ENCODE measurements around the gene PRKCZ.
A peak's percentile ranks its signal among the peaks of the same experiment; 100 is the strongest.

PRKCZ gene

DNA sequence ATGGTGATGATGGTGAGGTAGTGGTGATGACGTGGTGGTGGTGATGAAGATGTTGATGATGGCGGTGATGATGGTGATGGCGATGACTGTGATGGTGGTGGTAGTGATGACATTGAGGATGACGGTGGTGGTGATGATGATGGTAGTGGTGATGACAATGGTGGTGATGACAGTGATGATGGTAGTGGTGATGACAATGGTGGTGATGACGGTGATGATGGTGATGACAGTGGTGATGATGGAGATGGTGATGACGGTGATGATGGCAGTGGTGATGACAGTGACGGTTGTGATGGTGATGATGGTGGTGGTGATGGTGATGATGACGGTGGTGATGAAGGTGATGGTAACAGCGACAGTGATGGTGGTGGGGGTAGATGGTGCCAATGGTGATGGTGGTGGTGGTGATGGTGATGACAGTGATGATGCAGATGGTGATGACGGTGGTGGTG, 105.0 kb downstream of the PRKCZ start:
- FAIRE-seq (peak; percentile 95), DNase-seq (ENCODE audit: low spot score) (no peak)

DNA sequence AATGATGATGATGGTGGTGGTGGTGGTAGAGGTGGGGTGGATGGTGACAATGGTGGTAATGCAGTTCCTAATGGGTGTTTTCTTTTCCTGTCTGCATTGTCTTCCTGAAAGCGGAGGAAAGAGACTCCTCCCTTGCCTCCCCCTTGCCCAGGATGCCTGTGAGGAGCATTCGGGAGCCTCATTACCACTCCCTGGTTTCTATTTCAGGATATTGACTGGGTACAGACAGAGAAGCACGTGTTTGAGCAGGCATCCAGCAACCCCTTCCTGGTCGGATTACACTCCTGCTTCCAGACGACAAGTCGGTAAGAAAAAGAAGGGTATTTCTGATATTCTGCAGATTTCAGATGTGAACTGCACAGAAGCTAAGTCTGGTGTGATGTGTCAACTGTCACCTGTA, 105.6 kb downstream of the PRKCZ start:
- FAIRE-seq: no peak
- no peak for DNase-seq (ENCODE audit: low spot score)

DNA sequence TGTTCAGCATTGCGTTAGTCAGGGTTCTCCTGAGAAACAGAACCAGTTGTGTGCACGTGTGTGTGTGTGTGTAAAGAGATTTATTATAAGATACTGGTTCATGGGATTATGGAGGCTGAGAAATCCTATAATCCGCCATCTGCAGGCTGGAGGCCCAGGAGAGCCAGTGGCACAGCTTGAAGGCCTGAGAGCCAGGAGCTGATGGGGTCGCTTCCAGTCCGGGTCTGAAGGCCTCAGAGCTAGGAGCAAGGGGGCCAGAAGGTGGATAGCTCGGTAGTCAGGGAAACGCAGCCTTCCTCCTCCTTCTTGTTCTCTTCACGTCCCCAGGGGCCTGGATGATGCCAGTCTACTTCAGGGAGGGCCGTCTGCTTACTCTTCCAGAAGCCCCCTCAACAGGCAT, 106.7 kb downstream of the PRKCZ start:
- no peak for DNase-seq (ENCODE audit: low spot score)

DNA sequence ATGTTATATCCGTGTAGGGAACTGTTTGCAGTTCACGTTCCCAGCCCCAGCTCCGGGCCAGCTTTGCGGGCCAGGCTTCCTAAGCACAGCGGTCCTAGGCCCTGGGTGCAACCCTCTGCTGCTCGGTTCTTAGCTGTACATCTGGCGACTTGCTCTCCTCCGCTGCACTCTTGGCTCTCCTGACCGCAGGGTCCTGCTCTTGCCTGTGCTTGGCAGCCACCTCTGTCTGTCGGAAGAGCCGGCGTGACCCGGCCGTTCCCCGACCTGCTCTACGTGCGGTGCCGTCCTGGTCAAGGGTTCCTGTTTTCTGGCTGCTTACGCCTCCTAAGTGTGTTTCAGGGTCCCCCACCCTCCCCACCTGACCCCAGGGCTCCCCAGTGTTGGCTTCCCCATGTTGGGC, 107.6 kb downstream of the PRKCZ start:
- FAIRE-seq: no peak
- DNase-seq (ENCODE audit: low spot score): no peak

More for the DNA sequence above, 106.7 kb downstream of the PRKCZ start:
- FAIRE-seq: no peak

DNA sequence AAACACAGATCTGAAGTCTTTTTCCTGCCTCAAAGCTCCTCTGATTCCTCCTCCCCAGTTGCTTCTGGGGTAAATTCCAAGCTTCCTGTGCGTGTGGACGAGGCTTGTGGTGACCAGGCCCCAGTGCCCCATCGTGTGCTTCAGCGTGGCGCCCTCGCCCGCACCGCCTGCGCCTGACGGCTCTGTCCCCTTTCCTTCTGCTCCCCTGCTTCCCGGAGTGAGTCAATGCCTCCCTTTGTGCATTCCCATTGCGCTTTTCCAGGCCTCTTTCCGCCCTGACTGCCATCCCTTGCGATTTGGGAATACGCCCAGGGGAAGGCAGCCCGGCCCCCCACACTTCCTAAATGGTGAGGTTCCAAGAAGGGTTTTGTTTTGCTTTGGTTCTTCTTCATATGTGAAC, 108.1 kb downstream of the PRKCZ start:
- no peak for FAIRE-seq
- no peak for DNase-seq (ENCODE audit: low spot score)

DNA sequence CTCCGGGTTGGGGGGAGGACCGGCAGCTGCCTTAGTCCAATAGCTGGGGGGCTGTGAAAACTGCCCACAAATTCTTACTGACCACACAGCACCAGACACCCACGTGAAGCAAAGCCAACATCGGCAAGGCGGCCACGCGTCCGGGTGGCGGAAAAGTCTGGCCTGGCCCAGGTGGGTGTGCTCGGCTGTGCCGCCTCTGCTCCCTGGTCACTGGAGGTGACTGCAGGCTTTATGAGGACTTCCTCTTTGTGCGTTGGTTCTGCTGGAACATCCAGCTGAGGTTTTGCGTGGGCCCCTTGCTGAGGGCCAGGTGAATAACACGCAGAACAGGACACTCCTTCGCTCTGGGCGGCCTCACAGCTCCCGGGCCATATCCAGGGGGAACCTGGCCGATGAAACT, 108.9 kb downstream of the PRKCZ start:
- DNase-seq (ENCODE audit: low spot score) (no peak), FAIRE-seq (no peak)

DNA sequence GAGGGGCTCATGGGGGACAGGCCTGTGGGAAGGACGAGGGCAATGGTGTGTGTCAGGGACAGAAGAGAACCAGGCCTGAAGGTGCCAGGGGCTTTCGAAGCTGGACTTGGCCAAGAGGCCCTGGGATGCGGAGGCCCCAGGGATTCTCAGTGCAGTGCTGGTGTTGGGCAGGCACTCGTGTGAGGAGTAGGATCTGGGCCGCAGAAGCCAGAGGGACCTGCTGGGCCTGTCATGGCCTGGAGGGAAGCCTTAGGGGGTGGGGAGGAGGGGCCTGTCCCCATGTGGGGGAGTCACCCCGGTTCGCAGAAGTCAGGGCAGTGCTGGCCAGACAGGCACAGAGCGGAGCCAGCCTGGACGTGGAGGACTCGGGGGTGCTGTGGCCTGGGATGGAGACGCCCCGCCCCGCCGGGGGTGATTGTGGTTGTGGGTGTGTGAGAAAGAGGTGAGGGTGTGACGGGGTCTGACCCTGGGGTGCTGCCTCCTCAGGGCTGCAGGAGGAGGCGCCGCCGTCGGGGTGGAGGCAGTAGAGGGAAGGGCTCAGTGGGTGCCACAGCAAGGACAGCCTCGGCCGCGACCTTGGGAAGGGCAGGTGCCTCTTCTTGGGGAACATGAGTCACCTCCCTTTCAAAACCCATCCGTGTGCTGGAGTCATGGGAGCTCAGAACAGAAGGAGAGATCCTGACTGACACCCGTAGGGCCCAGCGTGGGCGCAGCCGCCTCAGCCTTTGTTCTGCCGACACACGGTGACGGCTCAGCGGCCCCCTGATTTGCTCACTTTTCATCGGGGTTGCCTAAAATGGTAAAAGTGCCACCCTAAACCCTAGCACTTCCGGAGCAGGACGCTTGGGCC, 110.5 kb downstream of the PRKCZ start:
- FAIRE-seq: no peak
- no peak for DNase-seq (ENCODE audit: low spot score)

DNA sequence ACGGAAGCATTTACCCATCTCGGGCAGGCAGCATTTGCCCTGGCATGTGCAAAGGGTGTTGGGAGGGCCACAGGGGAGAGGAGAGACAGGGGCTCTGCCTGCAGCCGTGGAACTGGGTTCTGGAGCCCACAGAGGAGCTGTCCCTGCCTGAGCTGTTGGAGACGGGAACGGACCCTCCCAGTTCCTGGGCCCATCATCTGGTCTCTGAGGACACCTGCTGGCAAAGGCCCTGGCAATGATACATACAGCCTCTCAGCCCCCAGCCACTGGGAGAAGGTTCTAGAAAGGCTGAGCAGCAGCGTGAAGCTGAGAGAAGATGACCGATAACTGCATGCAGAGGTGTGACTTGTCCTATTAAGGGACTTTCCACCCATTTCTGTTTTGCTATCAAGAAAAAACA, 113.0 kb downstream of the PRKCZ start:
- FAIRE-seq (no peak), DNase-seq (ENCODE audit: low spot score) (no peak)

DNA sequence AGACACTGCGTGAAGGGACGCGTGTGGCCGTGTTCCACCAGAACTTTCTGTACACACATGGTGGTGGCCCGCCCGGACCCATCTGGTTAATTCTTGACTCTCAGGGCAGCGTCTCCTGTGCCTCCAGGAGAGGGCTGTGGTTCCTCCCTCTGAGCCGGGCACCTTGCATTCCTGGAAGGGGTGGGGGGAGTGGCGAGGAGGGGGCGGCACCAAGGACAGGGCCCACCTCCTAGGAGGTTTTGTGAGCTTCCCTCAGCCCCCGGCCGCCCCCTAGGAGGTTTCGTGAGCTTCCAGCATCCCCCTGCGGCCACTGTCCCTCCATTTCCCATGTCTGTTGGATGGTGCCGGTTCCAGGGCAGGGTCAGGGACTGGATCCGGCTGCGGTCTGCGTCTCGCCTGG, 115.4 kb downstream of the PRKCZ start:
- FAIRE-seq: no peak

DNA sequence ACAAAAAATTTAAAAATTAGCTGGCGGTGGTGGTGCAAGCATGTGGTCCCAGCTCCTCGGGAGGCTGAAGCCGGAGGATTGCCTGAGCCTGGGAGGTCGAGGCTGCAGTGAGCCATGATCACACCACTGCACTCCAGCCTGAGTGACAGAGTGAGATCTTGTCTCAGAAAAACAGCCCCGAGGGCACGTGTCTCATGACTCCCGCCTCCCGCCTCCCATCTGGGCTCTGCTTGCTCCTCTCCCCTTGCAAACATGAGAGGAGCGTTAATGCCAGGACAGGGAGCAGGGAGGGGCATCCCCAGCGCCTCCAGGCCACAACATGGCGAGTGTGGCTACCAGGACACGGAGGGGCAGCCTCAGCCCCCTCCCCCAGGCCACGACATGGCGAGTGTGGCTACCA, 116.0 kb downstream of the PRKCZ start:
- FAIRE-seq (no peak), DNase-seq (ENCODE audit: low spot score) (no peak)

More for the DNA sequence above, 115.4 kb downstream of the PRKCZ start:
- DNase-seq (ENCODE audit: low spot score): no peak

DNA sequence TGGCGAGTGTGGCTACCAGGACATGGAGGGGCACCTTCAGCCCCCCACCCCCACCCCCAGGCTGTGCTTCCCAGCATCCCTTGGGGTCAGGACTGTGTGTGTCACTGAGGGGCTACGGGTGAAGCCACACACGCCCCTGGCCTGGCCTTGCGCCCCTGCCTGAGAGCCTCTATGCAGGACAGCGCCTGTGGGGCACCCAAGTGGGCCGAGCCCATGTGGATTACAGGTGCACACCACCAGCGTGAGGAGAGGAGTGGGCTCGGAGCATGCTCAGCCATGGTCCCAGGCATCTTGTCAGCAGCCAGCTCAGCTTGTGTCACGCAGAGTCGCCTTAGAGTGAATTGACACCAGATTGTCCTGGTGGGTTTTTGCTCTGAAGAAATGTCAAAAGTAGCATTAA, 116.5 kb downstream of the PRKCZ start:
- FAIRE-seq (no peak), DNase-seq (ENCODE audit: low spot score) (no peak)

DNA sequence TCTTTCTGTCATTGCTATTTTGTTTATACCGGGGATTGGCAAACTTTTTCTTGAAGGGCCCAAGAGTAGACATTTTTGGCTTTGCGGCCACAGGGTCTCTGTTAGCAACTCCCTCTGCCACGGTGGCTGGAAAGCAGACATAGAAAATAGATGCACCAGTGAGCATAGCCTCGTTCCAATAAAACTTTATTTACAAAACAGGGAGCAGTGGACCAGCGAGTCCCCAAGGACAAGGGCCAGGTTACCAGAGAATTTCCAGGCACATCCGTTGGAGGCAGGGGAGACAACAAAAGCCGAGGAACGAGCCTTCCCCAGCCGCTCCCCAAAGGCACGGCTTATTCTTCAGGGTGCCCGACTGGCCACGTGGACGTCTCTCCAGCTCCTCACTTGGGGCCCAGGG, 117.9 kb downstream of the PRKCZ start:
- no peak for DNase-seq (ENCODE audit: low spot score)
- FAIRE-seq: no peak

DNA sequence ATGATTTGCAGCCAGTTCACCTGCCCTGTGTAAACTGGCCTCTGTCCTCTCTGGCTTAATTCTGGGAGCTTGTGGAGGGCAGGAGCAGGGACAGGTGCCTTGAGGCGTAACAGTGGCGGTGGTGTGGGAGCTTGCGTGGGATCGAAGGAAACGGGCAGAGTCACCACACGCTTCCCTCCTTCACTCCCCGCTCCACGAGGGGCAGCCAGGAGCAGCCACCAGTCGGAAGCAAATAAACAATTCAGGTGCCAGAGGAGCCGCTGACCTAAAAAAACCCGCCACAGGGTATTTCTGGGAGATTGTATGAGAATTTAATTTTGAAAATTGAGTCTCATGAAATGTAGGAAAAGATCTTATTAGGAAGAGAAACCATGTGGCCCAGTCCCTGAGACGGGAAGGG, 118.3 kb downstream of the PRKCZ start:
- no peak for DNase-seq (ENCODE audit: low spot score)
- FAIRE-seq: no peak

DNA sequence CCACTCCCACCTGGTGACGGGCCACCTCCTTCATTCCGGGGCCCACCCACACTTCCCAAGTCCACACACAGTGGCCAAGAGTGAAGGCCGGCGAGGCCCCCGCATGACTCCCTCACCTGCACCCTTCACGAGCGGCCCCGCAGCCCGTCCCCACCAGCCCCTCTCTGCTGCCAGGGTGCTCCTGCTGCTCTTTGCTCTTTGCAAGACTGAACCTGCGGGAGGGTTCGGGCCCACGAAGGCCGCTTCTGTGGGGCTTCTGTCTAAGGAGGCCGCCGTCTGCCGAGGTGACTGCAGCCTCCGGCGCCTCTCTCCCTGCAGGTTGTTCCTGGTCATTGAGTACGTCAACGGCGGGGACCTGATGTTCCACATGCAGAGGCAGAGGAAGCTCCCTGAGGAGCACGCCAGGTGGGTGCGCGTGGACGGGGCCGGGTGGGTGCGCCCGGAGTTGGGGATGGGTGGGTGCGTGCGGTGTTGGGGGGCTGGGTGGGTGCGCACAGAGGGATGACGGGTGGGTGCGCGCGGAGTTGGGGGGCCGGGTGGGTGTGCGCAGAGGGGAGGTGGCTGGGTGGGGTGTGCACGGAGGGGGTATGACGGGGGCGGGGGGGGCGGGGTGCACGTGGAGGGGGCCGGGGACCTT, 119.1 kb downstream of the PRKCZ start:
- no peak for DNase-seq (ENCODE audit: low spot score)
- no peak for FAIRE-seq

DNA sequence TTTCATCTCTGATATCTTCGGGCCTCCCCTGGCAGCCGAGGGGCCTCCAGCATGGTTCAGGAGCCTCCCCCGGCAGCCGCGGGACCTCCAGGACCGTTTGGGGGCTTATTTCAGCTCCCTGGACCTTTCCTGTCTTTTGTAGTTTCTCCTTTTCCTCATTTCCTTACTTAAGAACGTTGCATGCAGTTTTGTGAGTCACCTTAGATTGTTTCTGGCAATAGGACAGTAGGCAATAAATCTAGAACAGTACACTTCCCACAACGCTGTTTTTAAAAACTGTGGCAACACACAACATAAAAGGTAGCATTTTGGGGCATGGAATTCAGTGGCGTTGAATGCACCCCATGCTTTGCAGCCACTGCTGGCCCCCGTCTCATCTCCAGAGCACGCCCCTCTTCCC, 120.0 kb downstream of the PRKCZ start:
- no peak for FAIRE-seq
- DNase-seq (ENCODE audit: low spot score): no peak

DNA sequence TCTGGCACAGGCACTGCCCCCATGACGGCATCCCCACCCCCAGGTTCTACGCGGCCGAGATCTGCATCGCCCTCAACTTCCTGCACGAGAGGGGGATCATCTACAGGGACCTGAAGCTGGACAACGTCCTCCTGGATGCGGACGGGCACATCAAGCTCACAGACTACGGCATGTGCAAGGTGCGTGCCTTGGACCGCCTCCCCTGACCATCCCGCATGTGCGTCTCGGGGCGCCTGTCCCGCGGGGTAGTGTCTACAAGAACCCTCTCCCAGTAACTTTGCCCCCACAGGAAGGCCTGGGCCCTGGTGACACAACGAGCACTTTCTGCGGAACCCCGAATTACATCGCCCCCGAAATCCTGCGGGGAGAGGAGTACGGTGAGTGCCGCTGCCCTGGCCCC, 121.8 kb downstream of the PRKCZ start:
- no peak for DNase-seq (ENCODE audit: low spot score)
- FAIRE-seq: no peak

DNA sequence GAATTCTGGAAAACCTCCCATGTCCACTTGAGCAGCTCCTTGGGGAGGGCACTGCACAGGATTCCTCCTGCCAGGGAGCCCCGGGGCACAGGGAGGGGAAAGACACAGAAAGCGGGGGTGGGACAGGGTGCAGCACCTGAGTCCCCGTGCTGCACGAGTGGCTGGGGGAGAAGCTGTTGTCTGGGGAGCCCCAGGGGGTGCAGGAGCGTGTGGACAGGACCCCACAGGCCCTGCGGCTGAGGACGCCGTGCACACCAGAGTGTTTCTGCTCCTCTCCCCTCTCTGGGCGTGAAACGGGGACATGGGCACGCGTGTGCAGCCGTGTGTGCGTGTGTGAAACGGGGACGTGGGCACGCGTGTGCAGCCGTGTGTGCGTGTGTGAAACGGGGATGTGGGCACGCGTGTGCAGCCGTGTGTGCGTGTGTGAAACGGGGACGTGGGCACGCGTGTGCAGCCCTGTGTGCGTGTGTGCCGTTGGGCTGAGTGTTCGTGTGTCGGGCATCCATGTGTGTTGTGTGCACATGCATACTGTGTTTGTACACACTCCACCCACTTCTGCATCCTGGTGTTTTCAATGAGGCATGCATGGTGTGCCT, 122.4 kb downstream of the PRKCZ start:
- no peak for DNase-seq (ENCODE audit: low spot score)
- no peak for FAIRE-seq

DNA sequence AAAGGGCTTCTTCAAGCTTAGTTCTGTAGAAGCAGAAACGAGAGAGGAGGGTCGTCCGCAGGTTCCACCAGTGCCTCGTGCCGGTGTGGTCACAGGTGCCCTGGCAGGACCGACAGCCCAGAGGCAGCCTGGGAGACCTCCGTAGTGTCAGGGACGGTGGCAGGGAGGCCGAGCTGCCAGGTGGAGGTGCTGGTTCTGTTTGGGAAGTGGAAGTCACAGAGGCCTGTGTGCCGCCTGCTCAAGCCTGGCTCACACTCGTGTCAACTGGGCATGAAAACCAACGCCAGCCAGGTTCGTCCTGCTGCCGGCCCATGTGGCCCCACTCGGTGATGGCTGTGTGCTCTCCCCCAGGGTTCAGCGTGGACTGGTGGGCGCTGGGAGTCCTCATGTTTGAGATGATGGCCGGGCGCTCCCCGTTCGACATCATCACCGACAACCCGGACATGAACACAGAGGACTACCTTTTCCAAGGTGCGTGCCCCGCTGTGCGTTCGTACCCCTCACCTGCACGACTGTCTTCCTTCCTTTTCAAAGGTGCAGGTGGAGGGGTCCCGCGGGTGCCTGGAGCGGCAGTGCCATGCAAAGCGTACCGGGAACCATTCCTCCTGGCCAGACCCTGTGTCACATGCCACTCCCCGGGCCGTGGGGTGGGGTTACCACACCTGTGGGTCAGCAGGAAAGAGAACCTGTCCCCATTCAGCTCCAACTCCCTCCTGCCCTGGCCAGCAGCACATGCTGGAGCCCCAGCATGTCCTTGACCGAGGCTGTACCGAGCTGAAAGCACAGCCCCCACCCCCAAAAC, 123.5 kb downstream of the PRKCZ start:
- no peak for DNase-seq (ENCODE audit: low spot score)
- no peak for FAIRE-seq

DNA sequence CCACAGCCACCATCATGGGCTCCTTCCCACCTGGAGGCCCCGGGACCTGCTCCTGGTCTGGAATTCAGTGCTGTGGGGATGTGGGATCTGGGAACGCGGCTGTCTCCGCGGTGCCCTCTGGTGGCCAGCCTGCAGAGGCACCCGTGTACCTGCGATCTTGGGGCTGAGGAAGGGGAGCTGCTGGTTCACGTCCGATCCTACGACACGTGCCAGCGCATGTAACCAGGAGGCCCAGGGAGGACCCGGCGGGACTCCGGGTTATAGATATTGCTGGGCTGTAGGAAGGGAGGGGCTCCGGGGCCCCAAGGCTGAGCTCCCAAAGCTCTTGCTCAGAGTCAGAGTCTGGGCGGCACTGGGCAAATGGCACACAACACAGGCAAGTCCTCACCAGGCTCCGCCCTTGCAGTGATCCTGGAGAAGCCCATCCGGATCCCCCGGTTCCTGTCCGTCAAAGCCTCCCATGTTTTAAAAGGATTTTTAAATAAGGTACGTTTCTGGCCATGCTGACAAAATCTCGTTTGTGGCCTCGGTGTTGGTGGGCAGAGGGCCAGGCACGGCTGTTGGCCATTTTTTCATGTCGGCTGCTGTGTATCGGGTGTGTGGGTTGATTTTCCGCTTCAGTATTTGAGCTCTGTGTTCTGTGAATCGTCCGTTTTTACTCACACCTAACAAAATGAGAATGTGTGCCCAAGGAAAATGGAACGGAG, 124.3 kb downstream of the PRKCZ start:
- DNase-seq (ENCODE audit: low spot score) (peak; percentile 78), FAIRE-seq (no peak)

DNA sequence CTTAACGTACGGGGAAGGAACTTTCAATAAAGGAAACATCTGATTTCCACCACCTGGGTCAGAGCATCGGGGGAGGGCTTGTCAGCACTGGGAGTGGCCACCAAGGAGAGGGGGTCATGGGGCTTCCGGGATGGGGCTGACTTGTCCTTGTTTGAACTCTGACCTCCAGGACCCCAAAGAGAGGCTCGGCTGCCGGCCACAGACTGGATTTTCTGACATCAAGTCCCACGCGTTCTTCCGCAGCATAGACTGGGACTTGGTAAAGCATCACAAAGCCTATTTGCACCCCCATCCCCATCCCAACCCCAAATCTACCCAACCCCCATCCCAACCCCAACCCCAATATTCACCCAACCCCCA, 124.8 kb downstream of the PRKCZ start:
- no peak for FAIRE-seq
- no peak for DNase-seq (ENCODE audit: low spot score)

All from urothelium cell line (cell line).